Measurements from ENCODE around the gene TSKU.

The TSKU gene

GRCh38 chr11:76830639-76831327, 47.6 kb downstream of the TSKU start:
- no peak for DNase-seq

GRCh38 chr11:76831686-76832310, 48.6 kb downstream of the TSKU start:
- no peak for DNase-seq

- DNase-seq: no peak
Measured at GRCh38 chr11:76832361-76832760, 49.2 kb downstream of the TSKU start.

GRCh38 chr11:76834151-76834550, 51.0 kb downstream of the TSKU start:
- DNase-seq: no peak

- DNase-seq: no peak
Measured at GRCh38 chr11:76835036-76835435, 51.9 kb downstream of the TSKU start.

GRCh38 chr11:76835928-76836612, 52.9 kb downstream of the TSKU start:
- DNase-seq: no peak

GRCh38 chr11:76836613-76837291, 53.6 kb downstream of the TSKU start:
- no peak for DNase-seq

GRCh38 chr11:76837696-76838677, 54.8 kb downstream of the TSKU start:
- DNase-seq: no peak

GRCh38 chr11:76838678-76839068, 55.5 kb downstream of the TSKU start:
- no peak for DNase-seq

- DNase-seq: no peak
Measured at GRCh38 chr11:76839311-76839710, 56.2 kb downstream of the TSKU start.

- no peak for DNase-seq
Measured at GRCh38 chr11:76841923-76842452, 58.8 kb downstream of the TSKU start.

GRCh38 chr11:76843907-76844306, 60.8 kb downstream of the TSKU start:
- no peak for DNase-seq

GRCh38 chr11:76844511-76844910, 61.4 kb downstream of the TSKU start:
- no peak for DNase-seq

GRCh38 chr11:76845069-76845468, 61.9 kb downstream of the TSKU start:
- DNase-seq: no peak

- DNase-seq: no peak
Measured at GRCh38 chr11:76846441-76846840, 63.3 kb downstream of the TSKU start.

Measured in CD4-positive, alpha-beta T cell treated with Interleukin-12 subunit alpha and Interleukin-12 subunit beta, for 1 hour (primary cell).